GM12878 (cell line): ENCODE data around the gene COPS8. TPM values are rescaled to one million over a fixed set of nuclear protein-coding genes. Genes with fewer than 3 reads are reported as not detected.

ENCODE experiments used
- CEBPZ ChIP-seq: fragments of 150-350 bp; IDR thresholded peaks from 2 replicates; pipeline ENCODE4 v1.6.1; 2016; ENCODE audit warnings: low read depth, low read length
- E2F4 ChIP-seq: IDR thresholded peaks from 2 replicates; pipeline ENCODE4 v1.6.1; 2012; ENCODE audit warnings: low read depth, low read length, improper control_type of control experiment
- EGR1 ChIP-seq, 2 experiments: IDR thresholded peaks; 1 replicate in 1 of 2; 2 replicates in 1 of 2; pipeline ENCODE4 v1.6.1; 2011 to 2012; ENCODE audit warnings: low read depth in 2 of 2, low read length in 2 of 2, borderline replicate concordance in 1 of 2, mild to moderate bottlenecking in 1 of 2, moderate library complexity in 1 of 2
- HDAC2 ChIP-seq: fragments of 200-600 bp; sonication (generic); IDR thresholded peaks from 2 replicates; pipeline ENCODE4 v1.6.1; 2017
- IKZF1 ChIP-seq: fragments of 450-650 bp; conservative IDR thresholded peaks from 2 replicates; pipeline ENCODE4 v1.6.1; 2017; ENCODE audit warnings: antibody characterized with exemption, mild to moderate bottlenecking
- IRF5 ChIP-seq: fragments of 450-650 bp; IDR thresholded peaks from 2 replicates; pipeline ENCODE4 v1.6.1; 2017; ENCODE audit warnings: borderline replicate concordance
- JUNB ChIP-seq: IDR thresholded peaks from 2 replicates; pipeline ENCODE4 v1.6.1; 2016; ENCODE audit warnings: antibody characterized with exemption, mild to moderate bottlenecking
- MLLT1 ChIP-seq: fragments of 450-650 bp; IDR thresholded peaks from 2 replicates; pipeline ENCODE4 v1.6.1; 2016; ENCODE audit warnings: mild to moderate bottlenecking
- POLR2AphosphoS2 ChIP-seq: IDR thresholded peaks from 2 replicates; pipeline ENCODE4 v1.6.1; 2011; ENCODE audit warnings: low read depth, mild to moderate bottlenecking, low read length, improper control_type of control experiment, moderate library complexity
- RELB ChIP-seq: fragments of 450-650 bp; IDR thresholded peaks from 2 replicates; pipeline ENCODE4 v1.6.1; 2017; ENCODE audit warnings: low read depth, mild to moderate bottlenecking, moderate library complexity
- SMARCA5 ChIP-seq: fragments of 450-650 bp; IDR thresholded peaks from 2 replicates; pipeline ENCODE4 v1.6.1; 2017; ENCODE audit warnings: mild to moderate bottlenecking
- USF2 ChIP-seq: IDR thresholded peaks from 2 replicates; pipeline ENCODE4 v1.6.1; 2011; ENCODE audit warnings: low read depth, low read length, improper control_type of control experiment, borderline replicate concordance
- YY1 ChIP-seq: IDR thresholded peaks from 2 replicates; pipeline ENCODE4 v1.6.1; 2011; ENCODE audit warnings: low read depth, mild to moderate bottlenecking, low read length
- ZBTB33 ChIP-seq: fragments of 450-650 bp; IDR thresholded peaks from 2 replicates; pipeline ENCODE4 v1.6.1; 2017; ENCODE audit warnings: mild to moderate bottlenecking
- ZNF24 ChIP-seq: fragments of 450-650 bp; IDR thresholded peaks from 2 replicates; pipeline ENCODE4 v1.6.1; 2017; ENCODE audit warnings: antibody characterized with exemption, mild to moderate bottlenecking
- ZZZ3 ChIP-seq: IDR thresholded peaks from 2 replicates; pipeline ENCODE4 v1.6.1; 2011; ENCODE audit warnings: low read depth; ENCODE audit not compliant: control insufficient read depth, insufficient read length
- polyA plus RNA-seq, 11 experiments: library from polyadenylated mRNA; depleted of rRNA in 4 of 11; unstranded in 6 of 11; stranded (reverse) in 5 of 11; fragments of >200 nt; fragmentation: Nextera tagmentation in 4 of 11; fragmentation: Illumina TruSeq in 1 of 11; extraction: Ambion mirVana in 4 of 11; extraction: Trizol in 1 of 11; gene quantifications; 1 replicate in 1 of 11; 2 replicates in 10 of 11; pipeline versions ENCODE4 v1.2.1 to v1.2.3, GENCODE V29; 2011 to 2016; ENCODE audit warnings: inconsistent platforms in 2 of 11, missing spikeins in 2 of 11, low read depth in 1 of 11
- total RNA-seq, 4 experiments: library from RNA; depleted of rRNA in 3 of 4; stranded (reverse); fragments of >200 nt in 3 of 4; fragmentation: Illumina TruSeq in 1 of 4; extraction: Trizol in 1 of 4; gene quantifications; 2 replicates each; pipeline versions ENCODE4 v1.2.1 to v1.2.3, GENCODE V29; 2013 to 2021

COPS8 gene
- total and polyA plus RNA-seq, 10 of the 15 experiments (the other 5 are each of a cell fraction or from before 2014, with no cell fraction given) = 44.0 to 134 (median 107) TPM

- no peak; the same call in 1 of the 2 replicates for TF ChIP-seq SMARCA5
- TF ChIP-seq E2F4 = peak; percentile 47
- peak; percentile 50 to 64 for TF ChIP-seq EGR1 (IDR thresholded peaks at IDR 0.05; ENCODE audit: borderline replicate concordance in 1 of 2, low read depth in 2 of 2, low read length in 2 of 2)
- peak; percentile 94 for TF ChIP-seq RELB
- peak; percentile 96 for TF ChIP-seq IKZF1
- TF ChIP-seq USF2 = no peak
- TF ChIP-seq CEBPZ = no peak
- no peak for TF ChIP-seq JUNB
- TF ChIP-seq ZNF24 = 0 out of 2 replicates have a peak, but pooled peaks have one; percentile 27
- peak; percentile 90 for TF ChIP-seq YY1
- TF ChIP-seq IRF5 = no peak
- TF ChIP-seq ZZZ3 = no peak
- 0 out of 2 replicates have a peak, but pooled peaks have one; percentile 43 for TF ChIP-seq HDAC2
- TF ChIP-seq MLLT1 = peak; percentile 63; the same call in 1 of the 2 replicates
- TF ChIP-seq POLR2AphosphoS2 = peak; percentile 79; the same call in 1 of the 2 replicates
- TF ChIP-seq ZBTB33 = no peak
Observed at GRCh38 chr2:237085248-237086221, at the start of gene COPS8 (continued).
